ENCODE results near the gene MTF1.
A peak's percentile ranks its signal among the peaks of the same experiment; 100 is the strongest.

The MTF1 gene

GRCh38 chr1:37831109-37831508, 28.3 kb downstream of the MTF1 start:
- no peak for DNase-seq (ENCODE audit: low read depth in 2 of 2)

GRCh38 chr1:37828410-37829074, 30.9 kb downstream of the MTF1 start:
- no peak for DNase-seq (ENCODE audit: low read depth in 2 of 2)

DNA sequence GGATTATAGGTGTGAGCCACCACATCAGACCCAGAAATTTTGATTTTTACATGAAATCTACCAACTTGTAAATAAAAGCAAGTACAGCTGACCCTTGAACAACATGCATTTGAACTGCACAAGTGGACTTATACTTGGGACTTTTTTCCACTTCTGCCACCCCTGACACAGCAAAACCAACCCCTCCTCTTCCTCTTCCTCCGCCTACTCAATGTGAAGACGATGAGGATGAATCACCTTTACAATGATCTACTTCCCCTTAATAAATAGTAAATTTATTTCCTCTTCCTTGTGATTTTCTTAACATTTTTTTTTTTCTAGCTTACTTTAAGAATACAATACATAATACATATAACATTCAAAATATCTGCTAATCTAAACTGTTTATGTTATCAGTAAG, 33.9 kb downstream of the MTF1 start:
- no peak for DNase-seq (ENCODE audit: low read depth in 2 of 2)

DNA sequence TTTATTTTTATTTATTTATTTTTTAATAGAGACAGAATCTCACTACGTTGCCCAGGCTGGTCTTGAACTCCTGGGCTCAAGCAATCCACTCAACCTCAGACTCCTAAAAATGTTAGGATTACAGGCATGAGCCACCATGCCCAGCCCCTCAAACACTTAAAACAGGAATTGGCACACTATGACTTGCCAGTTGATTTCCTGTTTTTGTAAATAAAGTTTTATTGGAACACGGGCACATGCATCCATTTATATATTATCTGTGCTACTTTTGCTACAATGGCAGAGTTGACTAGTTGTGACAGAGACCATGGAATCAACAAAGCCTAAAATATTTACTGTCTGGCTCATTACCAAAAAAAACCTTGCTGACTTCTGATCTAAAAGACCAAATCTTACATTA, 35.4 kb downstream of the MTF1 start:
- DNase-seq (ENCODE audit: low read depth in 2 of 2), result no peak

DNA sequence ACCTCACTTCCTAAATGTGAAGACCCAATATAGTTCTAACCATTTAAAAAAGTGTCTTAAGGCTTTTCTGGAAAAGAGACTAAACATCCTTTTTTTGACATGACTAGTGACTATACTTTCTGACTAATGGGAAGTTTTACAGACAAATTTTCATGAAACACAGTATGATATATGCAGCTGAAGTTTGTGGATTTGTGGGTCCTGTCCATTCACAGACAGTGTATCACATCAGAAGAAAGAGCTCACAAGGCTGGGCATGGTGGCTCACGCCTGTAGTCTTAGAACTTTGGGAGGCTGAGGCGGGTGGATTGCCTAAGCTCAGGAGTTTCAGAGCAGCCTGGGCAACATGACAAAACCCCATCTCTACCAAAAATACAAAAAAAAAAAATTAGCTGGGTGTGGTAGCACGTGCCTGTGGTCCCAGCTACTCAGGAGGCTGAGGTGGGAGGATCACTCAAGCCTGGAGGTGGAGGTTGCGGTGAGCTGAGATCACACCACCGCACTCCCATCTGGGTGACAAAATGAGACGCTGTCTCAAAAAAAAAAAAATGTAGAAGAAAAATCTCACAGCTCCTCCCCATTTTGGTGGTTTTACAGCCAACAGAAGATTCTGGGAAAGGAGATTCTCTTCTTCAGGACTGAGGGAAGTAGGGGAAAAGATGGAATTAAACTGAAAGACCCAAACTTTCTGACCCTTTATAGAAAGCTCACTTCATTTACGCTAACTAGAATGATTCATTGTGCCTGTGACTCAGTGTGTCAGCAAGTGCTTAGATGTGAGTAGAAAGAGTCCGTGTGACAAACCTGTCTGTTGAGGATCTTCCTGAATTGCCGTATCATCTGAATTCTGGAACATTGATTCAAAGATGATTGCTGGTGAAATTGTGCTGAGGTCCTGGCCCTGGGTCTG, 36.2 kb downstream of the MTF1 start:
- no peak for DNase-seq (ENCODE audit: low read depth in 2 of 2)

GRCh38 chr1:37821481-37821880, 37.9 kb downstream of the MTF1 start:
- DNase-seq (ENCODE audit: low read depth in 2 of 2), result no peak

GRCh38 chr1:37817481-37817880, 41.9 kb downstream of the MTF1 start:
- no peak for DNase-seq (ENCODE audit: low read depth in 2 of 2)

DNA sequence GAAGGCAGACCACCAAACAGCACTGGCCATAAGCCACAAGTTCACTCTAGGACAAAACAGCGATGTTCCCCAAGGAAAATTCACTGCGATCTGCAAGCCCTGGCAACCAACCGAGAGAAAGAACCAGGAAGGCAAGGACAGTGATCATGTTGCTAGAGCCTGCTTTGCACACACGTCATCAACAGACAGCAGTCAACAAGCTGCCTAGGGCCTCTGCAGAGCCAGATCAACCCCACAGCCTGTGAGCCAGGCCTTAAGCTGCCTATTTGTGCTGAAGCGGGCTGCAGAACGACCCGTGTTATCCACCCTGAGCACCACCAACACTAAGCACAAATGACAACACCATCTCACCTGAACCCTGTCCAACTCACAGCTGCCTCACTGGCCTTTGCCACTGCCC, 45.1 kb downstream of the MTF1 start:
- no peak for DNase-seq (ENCODE audit: low read depth in 2 of 2)

- DNase-seq (ENCODE audit: low read depth in 2 of 2), result peak; percentile 18 to 28
These were observed 45.8 kb downstream of the MTF1 start for GRCh38 chr1:37813529-37814145.

DNA sequence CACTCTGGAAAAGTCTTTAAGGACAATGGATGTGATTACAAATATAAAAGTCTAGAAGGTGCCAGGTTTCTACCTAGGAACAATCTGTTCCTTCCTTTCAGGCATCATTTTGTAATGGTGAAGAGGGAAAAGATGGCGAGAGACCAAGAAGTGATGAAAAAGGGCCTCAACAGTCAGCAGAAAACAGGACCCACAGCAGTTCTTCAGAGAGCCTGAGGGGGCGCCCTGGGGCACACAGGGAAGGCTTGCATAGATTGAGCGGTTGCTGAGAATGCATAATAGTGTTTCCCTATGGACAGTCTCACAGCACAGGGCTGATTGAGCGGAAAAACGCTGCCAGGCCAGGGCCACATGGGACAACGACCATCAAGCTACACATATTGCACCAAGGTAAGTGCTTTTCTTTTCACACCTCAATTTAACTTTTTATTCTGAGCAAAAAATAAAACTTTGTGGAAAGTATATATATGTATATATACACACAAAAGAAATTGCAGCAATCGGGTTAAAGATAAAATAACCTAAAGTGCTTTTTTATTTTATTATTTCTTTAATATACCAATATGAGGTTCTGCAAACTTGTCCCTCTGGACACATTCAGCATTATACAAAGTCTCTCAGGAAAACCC, 48.3 kb downstream of the MTF1 start:
- peak; percentile 54 to 56 for DNase-seq (ENCODE audit: low read depth in 2 of 2)

DNA sequence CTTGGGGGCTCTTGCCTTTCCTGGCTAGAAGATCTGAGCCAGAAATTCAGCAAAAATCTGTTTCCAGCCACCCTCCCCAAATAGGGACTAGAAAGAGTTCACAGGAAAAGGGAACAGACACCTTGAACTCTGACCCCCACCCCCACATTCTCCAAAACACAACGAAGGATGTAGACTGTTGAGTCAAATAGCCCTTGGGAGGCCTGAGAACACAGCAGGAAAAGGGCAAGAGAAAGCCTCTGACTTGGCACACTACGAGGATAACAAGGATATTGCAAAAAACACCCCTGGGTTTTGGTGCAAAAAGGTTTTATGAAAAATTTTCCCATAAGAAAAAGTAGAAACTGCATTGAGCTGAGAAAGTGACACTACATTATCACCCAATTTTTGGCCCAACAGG, 49.5 kb downstream of the MTF1 start:
- no peak for DNase-seq (ENCODE audit: low read depth in 2 of 2)

- peak; percentile 40 to 50 for DNase-seq (ENCODE audit: low read depth in 2 of 2)
These were observed 50.7 kb downstream of the MTF1 start for GRCh38 chr1:37808369-37809319.

DNA sequence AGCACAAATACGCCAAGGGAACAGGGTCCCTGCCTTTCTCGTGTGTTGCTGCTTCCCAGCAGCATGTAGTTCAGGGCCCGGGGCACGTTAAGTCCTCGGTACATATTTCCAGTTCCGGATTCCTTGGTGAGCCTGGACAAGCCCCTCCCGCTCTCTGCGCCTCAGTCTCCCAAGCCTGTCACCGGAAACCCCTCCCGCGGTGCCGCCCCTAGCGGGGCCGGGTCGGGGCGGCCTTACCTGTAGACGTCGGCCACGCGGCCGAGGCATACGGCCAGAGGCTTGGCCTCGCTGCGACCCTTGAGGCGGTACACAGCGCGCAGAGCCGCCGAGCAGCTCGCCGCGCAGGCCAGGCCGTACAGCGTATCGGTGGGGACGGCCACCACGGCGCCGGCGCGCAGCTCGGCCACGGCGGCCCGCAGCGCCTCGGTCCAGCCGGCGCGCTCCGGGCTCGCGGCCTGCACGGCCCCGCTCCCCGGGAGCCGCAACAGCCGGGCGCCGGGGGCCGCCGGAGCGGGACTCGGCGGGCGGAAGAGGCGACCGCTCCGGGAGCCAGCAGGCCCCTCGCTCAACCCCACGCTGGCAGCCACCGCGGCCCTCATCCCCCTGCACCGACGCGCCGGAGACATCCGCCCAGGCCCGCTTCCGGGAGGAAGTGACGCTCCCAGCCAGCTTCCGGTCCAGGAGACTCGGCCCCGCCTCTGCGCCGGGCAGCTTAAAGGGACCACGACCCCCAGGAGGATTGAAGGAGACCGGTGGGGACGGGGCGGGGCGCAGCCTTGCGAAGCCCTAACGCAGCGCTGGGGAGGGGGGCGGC, 51.6 kb downstream of the MTF1 start, which contains the start of the genes C1orf122 and YRDC:
TSS of gene C1orf122 (plus strand) at position 236 of the 814 bp plus-strand sequence. CDS start 615 bp downstream, outside the sequence.
TSS of gene YRDC (minus strand) at position 654 of the 814 bp plus-strand sequence. CDS start at position 626, 28 bp downstream.
- peak; percentile 74 to 82 for DNase-seq (ENCODE audit: low read depth in 2 of 2)

DNA sequence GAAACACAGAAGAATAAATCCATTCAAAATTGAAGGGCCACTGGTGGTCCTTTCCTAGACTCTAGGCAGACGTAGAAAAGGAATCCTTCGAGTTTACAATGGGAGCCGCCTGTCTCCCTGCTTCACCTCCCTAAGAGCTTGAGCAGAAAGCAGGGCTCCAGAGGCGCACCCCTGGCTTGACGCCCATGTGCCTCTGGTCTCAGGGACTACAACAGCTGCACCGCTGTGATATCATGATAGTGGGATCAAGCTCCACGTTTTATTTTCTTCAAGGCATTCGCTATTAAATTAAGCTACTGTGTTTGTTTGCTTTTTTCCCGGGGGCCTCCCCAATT, 52.2 kb downstream of the MTF1 start:
- DNase-seq (ENCODE audit: low read depth in 2 of 2), result no peak

GRCh38 chr1:37802439-37802838, 57.0 kb downstream of the MTF1 start:
- no peak for DNase-seq (ENCODE audit: low read depth in 2 of 2)

- no peak for DNase-seq (ENCODE audit: low read depth in 2 of 2)
These were observed 61.5 kb downstream of the MTF1 start for GRCh38 chr1:37797750-37798345.

- DNase-seq (ENCODE audit: low read depth in 2 of 2), result no peak
These were observed 63.9 kb downstream of the MTF1 start for GRCh38 chr1:37795340-37796125.

GRCh38 chr1:37794372-37795339, 64.7 kb downstream of the MTF1 start:
- DNase-seq (ENCODE audit: low read depth in 2 of 2), result no peak
